Hepatocyte (in vitro differentiated cells): ENCODE measurements around the gene BNIP5. TPM values are rescaled to one million over a fixed set of nuclear protein-coding genes. Genes with fewer than 3 reads are reported as not detected.
"Not testable (repeated sequence)": the region's sequence is repeated elsewhere in the genome, so short reads cannot be mapped to it uniquely, and the experiment has no call there.

Source experiments
- DNase-seq: peaks from one replicate; pipeline ENCODE4 v3.0.0-alpha.2; 2016; ENCODE audit warnings: low spot score
- H2AFZ ChIP-seq: fragments of 200-600 bp; sonication (generic); 2 replicates; pipeline ENCODE4 v1.6.0; 2016; ENCODE audit warnings: antibody characterized with exemption, mild to moderate bottlenecking
- H3K27ac ChIP-seq: fragments of 200-600 bp; sonication (generic); 2 replicates; pipeline ENCODE4 v1.5.1; 2016; ENCODE audit warnings: mild to moderate bottlenecking
- H3K27me3 ChIP-seq: fragments of 200-600 bp; sonication (generic); 2 replicates; pipeline ENCODE4 v1.6.1; 2016
- H3K36me3 ChIP-seq: fragments of 200-600 bp; sonication (generic); replicated peaks from 2 replicates; pipeline ENCODE4 v1.5.1; 2016; ENCODE audit warnings: low read depth; ENCODE audit not compliant: insufficient read depth
- H3K4me1 ChIP-seq: fragments of 200-600 bp; sonication (generic); 2 replicates; pipeline ENCODE4 v1.5.1; 2016; ENCODE audit warnings: mild to moderate bottlenecking, moderate library complexity; ENCODE audit not compliant: insufficient read depth
- H3K4me2 ChIP-seq: fragments of 200-600 bp; sonication (generic); 2 replicates; pipeline ENCODE4 v1.6.0; 2016
- H3K4me3 ChIP-seq: fragments of 200-600 bp; sonication (generic); 2 replicates; pipeline ENCODE4 v1.5.1; 2016; ENCODE audit warnings: mild to moderate bottlenecking
- H3K79me2 ChIP-seq: fragments of 200-600 bp; sonication (generic); 2 replicates; pipeline ENCODE4 v1.6.0; 2017; ENCODE audit warnings: mild to moderate bottlenecking
- H3K9me2 ChIP-seq: fragments of 200-600 bp; sonication (generic); replicated peaks from 2 replicates; pipeline ENCODE4 v1.6.0; 2017; ENCODE audit warnings: mild to moderate bottlenecking; ENCODE audit not compliant: insufficient read depth
- H3K9me3 ChIP-seq: fragments of 200-600 bp; sonication (generic); 2 replicates; pipeline ENCODE4 v1.5.1; 2016; ENCODE audit warnings: low read depth, mild to moderate bottlenecking
- H4K20me1 ChIP-seq: fragments of 200-600 bp; sonication (generic); 2 replicates; pipeline ENCODE4 v1.6.0; 2016; ENCODE audit warnings: mild to moderate bottlenecking; ENCODE audit not compliant: insufficient read depth, poor library complexity, severe bottlenecking
- EZH2 ChIP-seq: fragments of 200-600 bp; sonication (generic); IDR thresholded peaks from 2 replicates; pipeline ENCODE4 v1.6.1; 2016; ENCODE audit warnings: antibody characterized with exemption, mild to moderate bottlenecking, borderline replicate concordance
- EZH2phosphoT487 ChIP-seq: fragments of 200-600 bp; sonication (generic); IDR thresholded peaks from one replicate; pipeline ENCODE4 v1.6.1; 2018; ENCODE audit warnings: antibody characterized with exemption, mild to moderate bottlenecking, low read depth, moderate library complexity; ENCODE audit not compliant: unreplicated experiment, severe bottlenecking
- WGBS: methylation state at CpG from one replicate; pipeline ENCODE4 v1.1.6; 2016; ENCODE audit warnings: low lambda C conversion rate; ENCODE audit errors: missing lambda C conversion rate; 5-methylcytosine and 5-hydroxymethylcytosine counted together
- polyA plus RNA-seq: library from polyadenylated mRNA; unstranded; fragments of >200 nt; fragmentation: Nextera tagmentation; extraction: Ambion mirVana; gene quantifications from 2 replicates; pipeline ENCODE4 v1.2.1, GENCODE V29; 2016
- total RNA-seq: library from RNA; depleted of rRNA; stranded (reverse); fragments of >200 nt; gene quantifications from 2 replicates; pipeline ENCODE4 v1.2.3, GENCODE V29; 2014
- TF ChIP-seq, protein P1 (sequence below): fragments of 200-600 bp; sonication (generic); IDR thresholded peaks from 2 replicates; pipeline ENCODE4 v1.5.1; 2016; ENCODE audit warnings: antibody characterized with exemption, mild to moderate bottlenecking; ENCODE audit not compliant: poor library complexity

The BNIP5 gene
- total and polyA plus RNA-seq, 2 experiments from 2014 or later: 28.1 to 29.1 TPM

DNA sequence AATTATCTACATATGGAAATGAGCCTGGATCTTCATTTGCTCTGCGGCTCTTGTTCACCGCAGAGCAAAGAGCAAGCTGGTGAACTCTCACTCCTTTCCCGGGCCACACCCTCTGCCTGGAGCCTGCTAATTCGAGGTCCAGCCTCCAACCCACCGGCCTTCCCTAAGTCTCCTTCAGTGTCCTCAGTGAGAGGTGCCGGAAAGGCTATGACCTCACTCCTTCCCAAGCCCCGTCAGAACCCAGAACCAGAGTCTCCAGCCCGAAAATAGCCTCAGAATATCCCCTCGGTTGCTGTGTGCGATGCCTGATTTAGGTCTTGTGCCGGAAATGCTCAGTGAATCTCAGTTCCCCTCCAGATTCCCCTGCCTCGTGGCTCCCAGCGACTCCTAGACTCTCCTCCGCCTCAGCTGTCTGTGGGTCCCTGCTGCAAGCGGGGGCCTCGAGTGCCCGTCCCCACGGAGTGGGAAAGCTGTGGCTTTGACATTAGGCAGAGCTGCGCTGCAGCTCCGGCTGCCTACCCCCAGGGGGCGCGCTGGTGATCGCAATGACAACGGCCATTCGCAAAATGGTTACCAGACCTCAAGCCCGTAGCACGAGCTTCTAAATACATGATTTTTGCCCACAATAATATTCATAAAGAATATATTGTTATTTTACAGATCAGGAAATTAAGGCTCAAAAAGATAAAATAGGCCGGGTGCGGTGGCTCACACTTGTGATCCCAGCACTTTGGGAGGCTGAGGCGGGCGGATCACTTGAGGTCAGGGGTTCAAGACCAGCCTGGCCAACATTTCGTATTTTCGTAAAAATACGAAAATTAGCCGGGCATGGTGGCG is 4.1 kb upstream of the BNIP5 start:
- Histone ChIP-seq H4K20me1 (no peaks in the 10 kb centered on the region), H3K4me2 (peak overlapping the region; percentile 73), H3K9me2 (no peaks in the 10 kb centered on the region), H3K27ac (peak overlapping the region; percentile 82), H3K9me3 (no peaks in the 10 kb centered on the region), H3K4me1 (peaks cover 8% of the 10 kb centered on the region), H2AFZ (peak overlapping the region; percentile 81), H3K4me3 (no peak overlapping the region), H3K79me2 (no peaks in the 10 kb centered on the region), H3K27me3 (no peaks in the 10 kb centered on the region), H3K36me3 (no peaks in the 10 kb centered on the region)
- WGBS: 25% methylated on average over 36 of the region's 36 CpGs
- peak; percentile 81 for DNase-seq
- TF ChIP-seq EZH2phosphoT487: no peak
- TF ChIP-seq, protein P1, sequence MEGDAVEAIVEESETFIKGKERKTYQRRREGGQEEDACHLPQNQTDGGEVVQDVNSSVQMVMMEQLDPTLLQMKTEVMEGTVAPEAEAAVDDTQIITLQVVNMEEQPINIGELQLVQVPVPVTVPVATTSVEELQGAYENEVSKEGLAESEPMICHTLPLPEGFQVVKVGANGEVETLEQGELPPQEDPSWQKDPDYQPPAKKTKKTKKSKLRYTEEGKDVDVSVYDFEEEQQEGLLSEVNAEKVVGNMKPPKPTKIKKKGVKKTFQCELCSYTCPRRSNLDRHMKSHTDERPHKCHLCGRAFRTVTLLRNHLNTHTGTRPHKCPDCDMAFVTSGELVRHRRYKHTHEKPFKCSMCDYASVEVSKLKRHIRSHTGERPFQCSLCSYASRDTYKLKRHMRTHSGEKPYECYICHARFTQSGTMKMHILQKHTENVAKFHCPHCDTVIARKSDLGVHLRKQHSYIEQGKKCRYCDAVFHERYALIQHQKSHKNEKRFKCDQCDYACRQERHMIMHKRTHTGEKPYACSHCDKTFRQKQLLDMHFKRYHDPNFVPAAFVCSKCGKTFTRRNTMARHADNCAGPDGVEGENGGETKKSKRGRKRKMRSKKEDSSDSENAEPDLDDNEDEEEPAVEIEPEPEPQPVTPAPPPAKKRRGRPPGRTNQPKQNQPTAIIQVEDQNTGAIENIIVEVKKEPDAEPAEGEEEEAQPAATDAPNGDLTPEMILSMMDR: peak; percentile 96

DNA sequence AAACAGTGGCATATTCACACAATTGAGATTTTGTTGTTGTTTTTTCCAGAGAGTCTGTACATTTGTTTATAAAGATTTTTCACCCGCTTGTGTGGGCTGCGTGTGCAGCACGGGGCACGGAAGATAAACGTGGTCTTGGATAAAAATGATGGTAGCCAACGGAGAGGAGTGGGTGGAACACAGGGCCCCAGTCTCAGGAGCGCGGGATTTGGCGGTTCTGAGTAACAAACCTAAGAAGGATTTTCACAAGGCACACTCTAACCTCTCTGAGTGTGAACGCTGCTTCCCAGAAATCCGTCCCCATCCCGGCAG is 3.6 kb upstream of the BNIP5 start:
- peak overlapping the region; percentile 73 for H3K4me2 ChIP-seq
- H3K9me3 ChIP-seq: no peaks in the 10 kb centered on the region
- H3K9me2 ChIP-seq: no peaks in the 10 kb centered on the region
- no peak for DNase-seq
- no peaks in the 10 kb centered on the region for H3K36me3 ChIP-seq
- H2AFZ ChIP-seq: peak overlapping the region; percentile 81
- no peaks in the 10 kb centered on the region for H3K27me3 ChIP-seq
- 51% methylated on average over 12 of the region's 12 CpGs for WGBS
- no peaks in the 10 kb centered on the region for H3K79me2 ChIP-seq
- H4K20me1 ChIP-seq: no peaks in the 10 kb centered on the region
- peak overlapping the region; percentile 82 for H3K27ac ChIP-seq
- no peak overlapping the region for H3K4me3 ChIP-seq
- H3K4me1 ChIP-seq: peaks cover 13% of the 10 kb centered on the region
- no peak for TF ChIP-seq EZH2
- TF ChIP-seq EZH2phosphoT487: no peak
- TF ChIP-seq, protein P1: no peak

GRCh38 chr6:36339146-36339545 is 2.5 kb upstream of the BNIP5 start:
- Histone ChIP-seq H3K4me1 (peaks cover 19% of the 10 kb centered on the region), H2AFZ (no peak overlapping the region), H3K27ac (no peak overlapping the region), H3K4me3 (no peak overlapping the region), H3K9me3 (no peaks in the 10 kb centered on the region), H3K36me3 (no peaks in the 10 kb centered on the region), H3K4me2 (no peak overlapping the region), H4K20me1 (no peaks in the 10 kb centered on the region), H3K27me3 (no peaks in the 10 kb centered on the region), H3K9me2 (no peaks in the 10 kb centered on the region), H3K79me2 (no peaks in the 10 kb centered on the region)
- TF ChIP-seq EZH2: no peak
- no peak for TF ChIP-seq EZH2phosphoT487
- TF ChIP-seq, protein P1: no peak
- DNase-seq: no peak
- WGBS: 89% methylated on average over 12 of the region's 12 CpGs

DNA sequence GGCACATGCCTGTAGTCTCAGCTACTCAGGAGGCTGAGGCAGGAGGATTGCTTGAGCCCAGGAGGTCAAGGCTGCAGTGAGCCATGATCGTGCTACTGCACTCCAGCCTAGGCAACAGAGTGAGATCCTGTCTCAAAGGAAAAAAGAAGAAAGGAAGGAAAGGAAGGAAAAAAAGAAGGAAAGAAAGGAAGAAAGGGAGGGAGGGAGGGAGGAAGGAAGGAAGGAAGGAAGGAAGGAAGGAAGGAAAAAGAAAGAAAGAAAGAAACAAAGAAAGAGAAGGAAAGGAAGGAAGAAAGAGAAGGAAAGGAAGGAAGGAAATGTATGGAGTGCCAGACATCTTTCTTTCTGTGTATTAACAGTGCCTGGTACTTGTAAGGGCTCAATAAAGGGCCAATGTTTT is 1.5 kb upstream of the BNIP5 start:
- not testable (repeated sequence) for H3K4me3 ChIP-seq, H3K27me3 ChIP-seq, H2AFZ ChIP-seq, H4K20me1 ChIP-seq, H3K27ac ChIP-seq, H3K36me3 ChIP-seq, H3K4me2 ChIP-seq, H3K79me2 ChIP-seq, H3K9me2 ChIP-seq, H3K9me3 ChIP-seq, DNase-seq
- 100% methylated on average over 1 of the region's 1 CpG for WGBS
- peaks cover 24% of the 10 kb centered on the region for H3K4me1 ChIP-seq
